ENCODE data around the gene CAPZB.

DNA sequence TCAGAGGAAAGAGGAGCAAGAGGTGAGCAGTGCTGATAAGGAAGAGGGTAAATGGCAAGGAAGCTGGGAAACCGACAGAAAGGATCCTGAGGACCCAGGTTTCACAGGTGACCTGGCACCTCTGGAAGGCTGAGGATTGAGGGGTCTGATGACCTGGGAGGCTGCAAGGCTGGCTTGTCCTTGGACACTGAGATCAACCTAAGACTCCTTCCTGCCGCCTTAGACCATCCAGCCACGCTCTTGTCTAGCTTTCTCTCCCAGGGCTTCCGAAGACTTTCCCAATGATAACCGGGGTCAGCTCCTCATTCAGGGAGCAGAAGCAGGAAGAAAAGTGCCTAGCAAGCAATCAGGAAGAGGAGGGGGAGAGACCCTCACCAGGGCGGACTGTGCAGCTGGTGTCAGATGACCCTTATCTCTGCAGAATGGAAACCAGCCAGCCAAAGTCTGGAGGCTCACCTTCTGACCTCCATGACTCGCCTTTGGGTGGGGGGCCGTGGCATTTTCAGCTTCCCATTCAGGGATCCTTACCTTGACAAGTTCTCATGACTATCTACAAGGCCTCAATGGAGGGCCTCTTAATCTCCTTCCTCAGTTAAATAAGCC, 77.7 kb downstream of the CAPZB start:
- TF ChIP-seq, protein P1, sequence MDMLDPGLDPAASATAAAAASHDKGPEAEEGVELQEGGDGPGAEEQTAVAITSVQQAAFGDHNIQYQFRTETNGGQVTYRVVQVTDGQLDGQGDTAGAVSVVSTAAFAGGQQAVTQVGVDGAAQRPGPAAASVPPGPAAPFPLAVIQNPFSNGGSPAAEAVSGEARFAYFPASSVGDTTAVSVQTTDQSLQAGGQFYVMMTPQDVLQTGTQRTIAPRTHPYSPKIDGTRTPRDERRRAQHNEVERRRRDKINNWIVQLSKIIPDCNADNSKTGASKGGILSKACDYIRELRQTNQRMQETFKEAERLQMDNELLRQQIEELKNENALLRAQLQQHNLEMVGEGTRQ (IDR thresholded peaks at IDR 0.05; ENCODE audit: low read depth, low read length), result no peak
- TF ChIP-seq, protein P2, sequence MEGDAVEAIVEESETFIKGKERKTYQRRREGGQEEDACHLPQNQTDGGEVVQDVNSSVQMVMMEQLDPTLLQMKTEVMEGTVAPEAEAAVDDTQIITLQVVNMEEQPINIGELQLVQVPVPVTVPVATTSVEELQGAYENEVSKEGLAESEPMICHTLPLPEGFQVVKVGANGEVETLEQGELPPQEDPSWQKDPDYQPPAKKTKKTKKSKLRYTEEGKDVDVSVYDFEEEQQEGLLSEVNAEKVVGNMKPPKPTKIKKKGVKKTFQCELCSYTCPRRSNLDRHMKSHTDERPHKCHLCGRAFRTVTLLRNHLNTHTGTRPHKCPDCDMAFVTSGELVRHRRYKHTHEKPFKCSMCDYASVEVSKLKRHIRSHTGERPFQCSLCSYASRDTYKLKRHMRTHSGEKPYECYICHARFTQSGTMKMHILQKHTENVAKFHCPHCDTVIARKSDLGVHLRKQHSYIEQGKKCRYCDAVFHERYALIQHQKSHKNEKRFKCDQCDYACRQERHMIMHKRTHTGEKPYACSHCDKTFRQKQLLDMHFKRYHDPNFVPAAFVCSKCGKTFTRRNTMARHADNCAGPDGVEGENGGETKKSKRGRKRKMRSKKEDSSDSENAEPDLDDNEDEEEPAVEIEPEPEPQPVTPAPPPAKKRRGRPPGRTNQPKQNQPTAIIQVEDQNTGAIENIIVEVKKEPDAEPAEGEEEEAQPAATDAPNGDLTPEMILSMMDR (conservative IDR thresholded peaks at IDR 0.05; ENCODE audit: low read depth, low read length), result no peak
- TF ChIP-seq POLR2A (IDR thresholded peaks at IDR 0.05; ENCODE audit: low read depth, low read length), result no peak
- no peak for TF ChIP-seq BHLHE40 (IDR thresholded peaks at IDR 0.05; ENCODE audit: low read depth, low read length)
- TF ChIP-seq RCOR1 (IDR thresholded peaks at IDR 0.05; ENCODE audit: insufficient replicate concordance, low read length), result no peak
- no peak for TF ChIP-seq RFX5 (IDR thresholded peaks at IDR 0.05; ENCODE audit: low read depth, low read length)
- no peak for TF ChIP-seq CHD1 (IDR thresholded peaks at IDR 0.05; ENCODE audit: low read depth, low read length)
- no peak for TF ChIP-seq FOS (IDR thresholded peaks at IDR 0.05; ENCODE audit: low read depth, low read length)
